HG02571 (cell line): ENCODE results near the gene HNRNPH2.

ENCODE experiments used
- ATAC-seq: cut with Tn5 transposase; IDR thresholded peaks from one replicate; pipeline ENCODE4 v1.9.1; 2021; ENCODE audit warnings: mild to moderate bottlenecking, moderate library complexity; ENCODE audit not compliant: unreplicated experiment

HNRNPH2 gene, protein sequence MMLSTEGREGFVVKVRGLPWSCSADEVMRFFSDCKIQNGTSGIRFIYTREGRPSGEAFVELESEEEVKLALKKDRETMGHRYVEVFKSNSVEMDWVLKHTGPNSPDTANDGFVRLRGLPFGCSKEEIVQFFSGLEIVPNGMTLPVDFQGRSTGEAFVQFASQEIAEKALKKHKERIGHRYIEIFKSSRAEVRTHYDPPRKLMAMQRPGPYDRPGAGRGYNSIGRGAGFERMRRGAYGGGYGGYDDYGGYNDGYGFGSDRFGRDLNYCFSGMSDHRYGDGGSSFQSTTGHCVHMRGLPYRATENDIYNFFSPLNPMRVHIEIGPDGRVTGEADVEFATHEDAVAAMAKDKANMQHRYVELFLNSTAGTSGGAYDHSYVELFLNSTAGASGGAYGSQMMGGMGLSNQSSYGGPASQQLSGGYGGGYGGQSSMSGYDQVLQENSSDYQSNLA

DNA sequence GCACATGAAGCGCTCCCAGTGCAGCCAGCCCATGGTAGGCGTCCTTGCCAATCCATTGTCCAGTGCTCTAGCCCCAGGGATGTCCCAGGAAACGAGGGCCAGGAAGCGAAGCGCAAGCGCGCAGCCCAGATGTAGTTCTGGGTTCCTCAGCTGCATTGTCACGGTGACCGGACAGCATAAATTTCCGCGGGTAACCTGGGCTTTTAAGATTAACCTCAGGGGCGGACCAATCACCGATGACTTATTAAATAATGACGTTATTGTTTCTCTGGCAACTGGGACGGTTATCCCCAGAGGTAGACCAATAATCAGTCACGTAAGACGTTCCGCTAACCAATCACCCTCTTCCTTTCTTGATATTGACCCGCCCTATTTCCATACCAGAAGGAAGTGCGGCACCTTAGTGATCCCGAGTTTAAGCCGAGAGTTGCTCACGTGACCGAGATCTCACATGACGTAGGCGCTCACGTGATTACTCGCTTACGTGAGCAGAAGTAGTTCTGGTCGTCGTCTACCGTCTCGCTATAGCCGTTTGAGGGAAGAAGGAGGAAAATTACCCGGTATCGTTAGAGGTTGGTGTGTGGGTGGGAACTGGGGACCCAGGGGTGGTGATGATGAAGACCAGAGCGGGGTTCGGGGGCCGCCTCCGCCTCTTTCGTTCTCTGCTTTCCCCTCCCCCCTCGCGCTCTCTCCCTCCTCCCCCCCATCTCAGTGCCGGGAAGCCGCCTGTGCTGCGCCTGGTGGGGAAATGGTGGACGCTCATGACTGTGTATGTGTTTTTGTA lies at the start of gene HNRNPH2, which contains the start of gene GLA:
Gene HNRNPH2 (plus strand): TSS at position 475 of the 784 bp plus-strand sequence. CDS start 3,767 bp downstream, outside the sequence.
Gene GLA (minus strand): TSS at position 178 of the 784 bp plus-strand sequence. CDS start 22 bp downstream, at position 156.
- peak; percentile 91 for ATAC-seq

DNA sequence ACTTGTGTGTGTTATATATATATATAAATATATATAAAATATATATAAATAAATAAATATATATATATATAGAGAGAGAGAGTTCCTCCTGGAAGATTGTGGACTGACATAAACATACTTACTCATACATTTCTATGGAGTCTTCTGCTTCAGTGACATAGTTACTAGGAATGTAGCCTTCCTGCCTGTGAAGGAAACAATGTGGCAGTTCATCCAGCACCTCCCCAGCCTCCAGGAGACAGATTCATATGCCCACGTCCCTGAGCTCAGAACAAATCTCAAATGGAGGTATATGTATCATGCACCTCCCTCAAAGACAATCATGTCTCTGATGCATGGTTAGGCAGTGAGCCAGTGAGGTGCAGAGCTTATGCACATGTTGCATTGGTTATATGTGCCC lies 48.1 kb upstream of the HNRNPH2 start:
- no peak for ATAC-seq

DNA sequence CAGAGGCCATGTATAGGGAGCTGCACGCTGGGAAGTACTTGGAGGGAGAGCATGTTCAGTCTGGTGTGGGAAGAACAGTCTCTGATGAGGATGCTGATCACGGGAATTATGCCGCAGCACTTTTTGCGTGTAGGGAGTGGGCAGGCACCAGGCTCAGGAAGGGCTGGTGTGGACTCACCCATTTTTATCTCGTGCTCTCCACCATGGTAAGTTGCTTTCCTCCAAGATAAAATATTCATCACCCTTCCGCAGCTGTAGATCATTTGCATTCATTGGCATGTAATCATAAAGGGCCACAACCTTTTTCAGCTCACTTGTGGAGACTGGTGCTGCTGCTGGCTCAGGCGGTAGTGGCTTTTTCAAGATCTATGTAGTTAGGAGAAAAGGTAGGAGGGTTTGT lies 47.6 kb upstream of the HNRNPH2 start:
- ATAC-seq, result no peak

- no peak for ATAC-seq
Observed at GRCh38 chrX:101362116-101362515, 45.9 kb upstream of the HNRNPH2 start.

- ATAC-seq, result no peak
Observed at GRCh38 chrX:101362757-101363156, 45.3 kb upstream of the HNRNPH2 start.

GRCh38 chrX:101365301-101365795 lies 42.7 kb upstream of the HNRNPH2 start:
- ATAC-seq, result no peak

- ATAC-seq, result no peak
Observed at GRCh38 chrX:101368800-101369199, 39.2 kb upstream of the HNRNPH2 start.

DNA sequence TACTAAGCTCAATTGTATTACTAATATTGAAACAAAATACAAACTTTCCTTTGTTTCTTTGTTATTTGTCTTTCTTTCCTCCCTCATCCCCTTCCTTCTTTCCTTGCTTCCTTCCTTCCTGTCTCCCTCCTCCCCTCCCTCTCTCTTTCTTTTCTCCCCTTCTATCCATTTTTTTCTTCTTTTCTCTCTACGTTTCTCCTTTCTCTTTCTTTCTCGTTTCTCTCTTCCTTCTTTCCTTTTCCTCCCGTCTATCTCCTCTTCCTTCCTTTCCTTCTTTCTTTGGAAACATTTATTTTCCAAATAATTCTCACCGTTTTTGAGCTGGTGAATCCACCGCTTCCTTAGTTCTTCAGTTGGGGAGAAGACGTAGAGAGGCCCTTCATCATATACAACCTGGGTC lies 38.3 kb upstream of the HNRNPH2 start:
- no peak for ATAC-seq

DNA sequence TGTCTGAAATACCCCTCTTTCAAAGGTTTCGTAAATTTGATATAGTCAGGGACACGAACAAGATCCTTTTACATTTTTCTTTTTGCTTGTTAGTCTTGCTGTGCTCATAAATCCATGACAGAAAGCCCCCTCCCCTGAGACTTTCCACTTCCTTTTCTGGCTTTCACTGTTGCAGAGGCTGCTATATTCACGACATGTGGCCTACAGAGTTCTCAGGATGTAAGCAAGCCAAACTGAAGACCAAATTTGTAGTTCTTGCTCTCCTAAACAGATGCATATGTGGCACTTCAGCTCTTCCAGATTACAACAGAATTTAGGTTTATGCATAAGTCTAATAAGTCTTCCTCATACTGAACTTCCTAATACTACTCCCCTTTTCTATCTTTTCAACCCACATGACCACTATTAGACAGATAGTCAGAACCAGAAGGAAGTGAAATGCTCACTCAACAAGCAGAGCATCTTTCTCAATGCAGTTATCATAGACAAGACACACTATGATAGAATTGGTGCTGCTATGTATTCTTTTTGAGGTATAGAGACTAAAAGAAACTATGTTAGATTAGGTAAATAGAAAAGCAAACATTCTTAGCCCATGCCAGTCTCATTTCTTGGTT lies 37.0 kb upstream of the HNRNPH2 start:
- ATAC-seq, result no peak

GRCh38 chrX:101377547-101377946 lies 30.5 kb upstream of the HNRNPH2 start:
- ATAC-seq, result no peak

DNA sequence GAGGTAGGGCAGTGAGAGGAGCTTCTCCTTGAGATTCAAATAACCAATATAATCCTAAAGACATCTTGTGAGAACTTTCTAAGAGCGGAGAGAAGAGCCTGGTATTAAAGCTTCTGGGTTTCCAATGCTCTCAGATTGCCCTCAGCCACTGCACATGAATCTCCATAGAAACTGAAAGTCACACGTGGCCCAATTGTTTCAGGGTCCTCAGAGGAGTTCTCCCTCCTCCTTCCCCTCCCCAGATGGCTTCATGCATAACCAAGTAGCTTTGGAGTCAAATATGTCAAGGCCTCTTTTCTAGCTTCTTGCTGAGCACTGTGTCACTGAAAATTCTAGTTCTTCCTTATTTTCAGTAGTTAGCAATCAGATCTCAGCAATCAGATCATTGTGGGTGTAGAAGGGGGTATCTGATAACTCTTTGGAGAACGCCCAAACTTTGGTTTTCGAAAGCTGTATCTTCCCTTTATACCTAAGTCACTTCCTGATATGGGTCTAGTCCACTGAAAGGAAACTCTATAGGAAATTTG lies 24.3 kb upstream of the HNRNPH2 start:
- ATAC-seq, result peak; percentile 63

- no peak for ATAC-seq
Observed at GRCh38 chrX:101385026-101385684, 22.9 kb upstream of the HNRNPH2 start.

DNA sequence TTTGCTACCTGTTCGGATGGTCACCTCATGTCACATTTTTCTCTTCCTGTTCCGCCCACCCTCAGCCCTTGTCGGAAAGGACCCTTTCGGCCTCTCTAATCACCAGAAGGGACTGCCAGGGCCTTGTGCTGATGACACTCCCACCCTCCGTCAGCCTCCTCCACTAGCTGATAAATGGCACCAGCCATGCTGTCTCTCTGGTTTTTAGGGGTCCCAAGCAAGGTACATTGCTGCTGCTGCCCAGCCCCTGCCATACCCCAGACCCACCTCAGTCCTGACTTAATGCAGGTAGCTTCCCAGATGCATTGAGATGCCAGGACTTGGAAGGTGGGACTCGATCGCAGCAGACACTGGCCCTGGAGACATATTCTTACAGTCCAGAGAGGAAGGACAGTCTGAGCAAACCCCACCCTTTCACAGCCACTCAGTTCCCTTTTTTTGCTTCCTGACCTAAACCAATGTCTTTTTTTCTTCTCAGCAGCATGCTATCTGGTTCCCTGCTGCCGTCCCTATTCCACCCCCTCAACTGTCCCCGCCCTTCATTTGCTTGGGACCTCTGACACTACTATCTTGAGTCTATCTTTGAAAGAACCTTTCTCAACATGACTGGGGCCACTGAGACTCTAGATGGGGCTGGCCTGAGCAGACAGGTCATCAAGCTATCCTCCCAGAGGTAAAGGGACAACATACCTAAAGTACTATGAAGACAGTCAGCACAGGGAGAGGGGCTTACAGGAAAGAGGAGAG lies 22.1 kb upstream of the HNRNPH2 start, which contains the start of gene BTK:
Gene BTK (minus strand): TSS at position 397 of the 747 bp plus-strand sequence. CDS start 10,907 bp downstream, outside the sequence.
- ATAC-seq, result peak; percentile 62

DNA sequence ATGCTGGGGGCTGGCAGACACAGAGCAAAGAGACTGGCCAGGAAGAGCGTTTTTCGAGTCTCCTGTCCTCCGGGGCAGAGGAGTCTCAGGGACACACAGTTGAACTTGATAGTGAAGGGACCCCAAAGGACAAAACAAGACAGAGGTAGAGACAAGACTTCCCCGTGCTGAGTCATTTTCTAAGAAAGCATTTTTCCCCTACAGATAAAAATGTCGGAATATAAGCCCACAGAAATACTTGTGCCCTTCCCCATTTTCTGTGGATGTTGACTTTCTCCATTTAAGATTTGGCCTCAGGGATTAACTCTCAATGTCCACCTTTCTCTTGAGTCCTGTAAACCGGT lies 21.5 kb upstream of the HNRNPH2 start:
- ATAC-seq, result no peak

DNA sequence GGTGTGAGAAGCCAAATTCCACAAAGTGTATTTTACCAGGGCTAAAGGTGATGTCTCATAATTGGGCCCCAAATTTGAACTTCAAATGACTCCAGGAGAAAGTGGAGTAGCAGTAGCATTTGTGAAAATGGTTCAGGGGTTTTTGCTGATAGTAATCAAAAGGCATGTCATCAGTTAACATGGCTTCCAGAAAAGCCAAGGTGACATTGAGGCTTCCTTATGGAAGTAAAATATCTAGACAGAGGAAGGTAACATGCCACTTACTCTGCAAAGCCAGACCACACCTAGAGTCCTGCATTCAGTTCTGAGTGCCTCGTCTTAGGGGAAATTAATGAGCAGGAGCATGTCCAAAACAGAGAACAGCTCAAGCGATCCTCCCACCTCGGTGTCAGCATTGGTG lies 19.4 kb upstream of the HNRNPH2 start:
- no peak for ATAC-seq

GRCh38 chrX:101390664-101391525 lies 17.1 kb upstream of the HNRNPH2 start, which contains the start of gene RPL36A:
RPL36A (plus strand) TSS chrX:101391011; CDS start chrX:101391044, 33 bp downstream.
- ATAC-seq, result peak; percentile 81

DNA sequence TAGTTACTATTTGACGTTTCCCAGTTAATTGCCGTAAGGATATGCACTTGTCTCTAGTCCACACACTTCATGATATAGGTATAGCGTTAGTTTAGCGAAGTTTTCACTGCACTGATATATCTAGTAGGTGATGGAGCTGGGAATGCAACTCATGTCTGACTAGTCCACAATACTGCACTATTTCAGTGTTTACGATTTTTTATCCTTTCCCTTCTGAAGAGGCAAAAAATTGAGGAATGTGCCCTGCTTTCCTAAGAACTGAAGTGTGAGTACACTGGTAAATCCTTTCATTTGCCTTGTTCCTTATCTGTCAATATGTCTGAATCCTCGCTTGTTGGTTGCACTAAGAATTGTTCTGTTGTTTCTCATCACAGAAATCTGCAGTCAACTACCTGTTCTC lies 16.2 kb upstream of the HNRNPH2 start:
- no peak for ATAC-seq

GRCh38 chrX:101393530-101394305 lies 14.3 kb upstream of the HNRNPH2 start:
- no peak for ATAC-seq
